Calu3 (cell line): ENCODE measurements around the gene CRELD2. TPM values are rescaled to one million over a fixed set of nuclear protein-coding genes. Genes with fewer than 3 reads are reported as not detected.

Experiments
- BruUV-seq: library from RNA; stranded (reverse); fragments of 400-500 nt; replicated peaks from 2 replicates; lab custom pipeline; 2021; lab: Mats Ljungman, UMichigan
- CTCF ChIA-PET: fragments of 300-600 bp; sonication (Branson Sonifier 250); formaldehyde crosslinking; loops from one replicate; lab custom pipeline; 2022; ENCODE audit warnings: antibody characterized with exemption; lab: Charles Lee
- DNase-seq: peaks from one replicate; pipeline ENCODE4 v3.0.0; 2022
- H3K27ac Mint-ChIP-seq: one replicate; pipeline ENCODE4 v1.8.0; 2022; ENCODE audit warnings: mixed read lengths; ENCODE audit not compliant: unreplicated experiment
- H3K27me3 Mint-ChIP-seq: one replicate; pipeline ENCODE4 v1.8.0; 2022; ENCODE audit warnings: mixed read lengths; ENCODE audit not compliant: unreplicated experiment
- H3K36me3 Mint-ChIP-seq: one replicate; pipeline ENCODE4 v1.8.0; 2022; ENCODE audit warnings: mild to moderate bottlenecking, moderate library complexity, mixed read lengths; ENCODE audit not compliant: insufficient read depth, unreplicated experiment
- H3K4me1 Mint-ChIP-seq: one replicate; pipeline ENCODE4 v1.8.0; 2022; ENCODE audit warnings: mild to moderate bottlenecking, low read depth, mixed read lengths; ENCODE audit not compliant: unreplicated experiment
- H3K4me3 Mint-ChIP-seq: one replicate; pipeline ENCODE4 v1.8.0; 2022; ENCODE audit warnings: mild to moderate bottlenecking, low read depth, moderate library complexity, mixed read lengths; ENCODE audit not compliant: unreplicated experiment
- H3K9me3 Mint-ChIP-seq: one replicate; pipeline ENCODE4 v1.8.0; 2022; ENCODE audit warnings: low read depth, mixed read lengths; ENCODE audit not compliant: unreplicated experiment
- CTCF ChIP-seq: fragments of 200-600 bp; IDR thresholded peaks from one replicate; pipeline ENCODE4 v1.8.0; 2022; ENCODE audit warnings: antibody characterized with exemption; ENCODE audit not compliant: unreplicated experiment
- intact Hi-C: fragments of 100-400 bp; cut with micrococcal nuclease; formaldehyde crosslinking; loops from one replicate; pipeline ENCODE4 v1.10.0; 2022; ENCODE audit not compliant: unreplicated experiment
- total RNA-seq: library from RNA; stranded (reverse); gene quantifications from 2 replicates; pipeline ENCODE4 v1.2.3, GENCODE V29; 2022

CRELD2 gene
- total RNA-seq, 1 experiment from 2014 or later = 64.6 TPM

- H3K4me3 Mint-ChIP-seq = no peak overlapping the region
- DNase-seq = no peak
- CTCF ChIA-PET = no interaction called here
- TF ChIP-seq CTCF = no peak
- peaks cover 55% of the 10 kb centered on the region for H3K36me3 Mint-ChIP-seq
- H3K27ac Mint-ChIP-seq = no peak overlapping the region
- H3K4me1 Mint-ChIP-seq = peaks cover 36% of the 10 kb centered on the region
- no TSS peak for BruUV-seq
- no peaks in the 10 kb centered on the region for H3K9me3 Mint-ChIP-seq
- H3K27me3 Mint-ChIP-seq = no peaks in the 10 kb centered on the region
- intact Hi-C loops = no loop called here
These were observed 37.4 kb downstream of the CRELD2 start for GRCh38 chr22:49955581-49956417.

DNA sequence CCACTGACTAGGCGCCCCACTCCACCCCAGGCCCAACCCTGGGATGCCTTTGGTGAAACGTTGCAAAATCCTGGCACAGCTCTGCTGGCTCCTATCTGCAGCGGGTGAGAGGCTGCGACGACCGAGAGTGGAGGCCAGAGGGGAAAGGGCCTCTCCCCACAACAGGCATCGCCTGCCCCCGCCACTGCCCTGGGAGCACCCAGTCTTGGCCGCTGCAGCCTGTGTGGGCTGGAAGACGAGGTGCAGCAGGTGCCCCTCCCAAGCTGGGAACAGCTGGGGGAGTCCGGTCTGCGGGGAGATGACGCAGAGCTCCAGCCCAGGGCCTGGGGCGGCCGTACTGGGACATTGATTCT, 38.0 kb downstream of the CRELD2 start:
- CTCF ChIA-PET = no interaction called here
- no peak for TF ChIP-seq CTCF
- no peak overlapping the region for H3K4me3 Mint-ChIP-seq
- peaks cover 36% of the 10 kb centered on the region for H3K4me1 Mint-ChIP-seq
- H3K9me3 Mint-ChIP-seq = no peaks in the 10 kb centered on the region
- H3K27ac Mint-ChIP-seq = no peak overlapping the region
- H3K36me3 Mint-ChIP-seq = peaks cover 55% of the 10 kb centered on the region
- intact Hi-C loops = no loop called here
- DNase-seq = no peak
- no peaks in the 10 kb centered on the region for H3K27me3 Mint-ChIP-seq
- no TSS peak for BruUV-seq

- Mint-ChIP-seq H3K4me1 (peaks cover 34% of the 10 kb centered on the region), H3K9me3 (no peaks in the 10 kb centered on the region), H3K27me3 (no peaks in the 10 kb centered on the region), H3K36me3 (peaks cover 55% of the 10 kb centered on the region), H3K4me3 (no peak overlapping the region), H3K27ac (no peak overlapping the region)
- CTCF ChIA-PET = no interaction called here
- DNase-seq = no peak
- intact Hi-C loops = no loop called here
- BruUV-seq = no TSS peak
- no peak for TF ChIP-seq CTCF
These were observed 38.7 kb downstream of the CRELD2 start for GRCh38 chr22:49956914-49957825.

DNA sequence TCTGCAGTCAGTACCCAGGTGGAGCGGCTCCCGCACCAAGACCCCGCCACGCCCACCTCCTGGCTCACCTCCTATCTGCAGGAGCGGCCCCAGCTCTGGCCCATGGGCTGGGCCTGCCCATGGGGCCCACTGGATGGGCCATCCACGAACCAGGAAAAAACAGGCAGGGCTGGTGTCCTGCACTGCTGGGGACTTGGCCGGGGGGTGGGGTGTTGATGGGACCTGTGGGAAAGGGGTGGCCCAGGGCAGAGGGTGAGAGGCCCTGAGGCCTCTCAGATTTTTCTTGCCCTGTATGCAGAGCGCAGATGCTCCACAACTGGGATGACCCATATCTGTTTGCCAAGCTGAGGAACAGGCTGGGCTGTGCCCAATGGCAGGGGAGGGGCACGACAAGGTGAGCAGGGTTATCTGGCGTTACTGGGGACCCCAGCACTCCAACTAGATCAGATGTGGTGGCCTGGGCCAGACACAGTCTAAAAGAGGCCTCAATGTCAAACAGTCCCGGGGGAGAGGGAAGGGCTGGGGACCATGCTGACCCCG, 39.5 kb downstream of the CRELD2 start:
- Mint-ChIP-seq H3K4me3 (no peak overlapping the region), H3K27ac (no peak overlapping the region), H3K27me3 (no peaks in the 10 kb centered on the region), H3K36me3 (peaks cover 55% of the 10 kb centered on the region), H3K9me3 (no peaks in the 10 kb centered on the region), H3K4me1 (peaks cover 28% of the 10 kb centered on the region)
- CTCF ChIA-PET = no interaction called here
- no TSS peak for BruUV-seq
- intact Hi-C loops = no loop called here
- TF ChIP-seq CTCF = no peak
- DNase-seq = no peak
